ENCODE results near the gene RGS6. TPM values are rescaled to one million over a fixed set of nuclear protein-coding genes. Genes with fewer than 3 reads are reported as not detected.

Gene RGS6
- polyA plus RNA-seq, 3 donors: not detected

GRCh38 chr14:72057701-72058285 is 125.6 kb downstream of the RGS6 start:
- no peak overlapping the region for H2AFZ ChIP-seq (ENCODE audit: insufficient read depth, low read depth, low read length, poor library complexity, severe bottlenecking)

GRCh38 chr14:72060460-72060859 is 128.2 kb downstream of the RGS6 start:
- TF ChIP-seq CTCF (IDR thresholded peaks at IDR 0.05): no peak

More at GRCh38 chr14:72057701-72058285, 125.6 kb downstream of the RGS6 start:
- Mint-ChIP-seq H3K27ac (no peak overlapping the region), H3K36me3 (no peaks in the 10 kb centered on the region), H3K27me3 (ENCODE audit: low read depth in 3 of 3) (peaks cover 1 to 5% (median 4%) of the 10 kb centered on the region in 3 donors), H3K4me3 (no peak overlapping the region), H3K4me1 (no peaks in the 10 kb centered on the region), H3K9me3 (peaks cover 0 to 4% (median 0%) of the 10 kb centered on the region in 7 donors)
- Histone ChIP-seq H3K4me2 (replicated peaks; ENCODE audit: extremely low read depth, low read length, poor library complexity, severe bottlenecking) (no peak overlapping the region), H3K79me2 (ENCODE audit: insufficient read depth, low read length) (no peaks in the 10 kb centered on the region), H4K20me1 (ENCODE audit: insufficient read depth, low read length) (no peaks in the 10 kb centered on the region), H3K27ac (ENCODE audit: low read depth in 1 of 2, low read length in 2 of 2) (no peak overlapping the region), H3K9me3 (replicated peaks in 1 of 2; ENCODE audit: control insufficient read depth in 1 of 2, insufficient read depth in 1 of 2, low read length in 2 of 2) (no peaks in the 10 kb centered on the region), H3K4me1 (ENCODE audit: control insufficient read depth in 1 of 2, insufficient read depth in 2 of 2, low read length in 2 of 2) (no peaks in the 10 kb centered on the region), H3K4me3 (replicated peaks in 1 of 3; ENCODE audit: low read depth in 2 of 3, low read length in 3 of 3) (no peak overlapping the region), H3K36me3 (replicated peaks in 1 of 2; ENCODE audit: control insufficient read depth in 1 of 2, insufficient read depth in 2 of 2, low read length in 2 of 2) (no peaks in the 10 kb centered on the region), H3K27me3 (ENCODE audit: control insufficient read depth in 2 of 2, insufficient read depth in 2 of 2, low read length in 2 of 2) (no peaks in the 10 kb centered on the region), H3K9ac (ENCODE audit: insufficient read depth, low read length, poor library complexity, severe bottlenecking) (no peak overlapping the region)
- no peak for DNase-seq
- 100% methylated on average over 3 of the region's 4 CpGs for WGBS (ENCODE audit: insufficient coverage)
- TF ChIP-seq CTCF (IDR thresholded peaks at IDR 0.05): no peak
- intact Hi-C loops (cut with micrococcal nuclease): no loop called here

More at GRCh38 chr14:72060460-72060859, 128.2 kb downstream of the RGS6 start:
- no peak for DNase-seq
- Mint-ChIP-seq H3K9me3 (peaks cover 0 to 6% (median 0%) of the 10 kb centered on the region in 7 donors), H3K4me3 (no peak overlapping the region), H3K4me1 (no peaks in the 10 kb centered on the region), H3K36me3 (no peaks in the 10 kb centered on the region), H3K27me3 (ENCODE audit: low read depth in 3 of 3) (peaks cover 2 to 7% (median 3%) of the 10 kb centered on the region in 3 donors), H3K27ac (no peak overlapping the region)
- no peak overlapping the region for H3K9ac ChIP-seq (ENCODE audit: insufficient read depth, low read length, poor library complexity, severe bottlenecking)
- WGBS (ENCODE audit: insufficient coverage): no CpG with 5 or more reads among the region's 3 CpGs
- no peaks in the 10 kb centered on the region for H3K27me3 ChIP-seq (ENCODE audit: control insufficient read depth in 2 of 2, insufficient read depth in 2 of 2, low read length in 2 of 2)
- H3K9me3 ChIP-seq (replicated peaks in 1 of 2; ENCODE audit: control insufficient read depth in 1 of 2, insufficient read depth in 1 of 2, low read length in 2 of 2): no peaks in the 10 kb centered on the region
- H3K4me3 ChIP-seq (replicated peaks in 1 of 3; ENCODE audit: low read depth in 2 of 3, low read length in 3 of 3): no peak overlapping the region
- intact Hi-C loops (cut with micrococcal nuclease): no loop called here
- H3K4me2 ChIP-seq (replicated peaks; ENCODE audit: extremely low read depth, low read length, poor library complexity, severe bottlenecking): no peak overlapping the region
- no peaks in the 10 kb centered on the region for H4K20me1 ChIP-seq (ENCODE audit: insufficient read depth, low read length)
- no peaks in the 10 kb centered on the region for H3K79me2 ChIP-seq (ENCODE audit: insufficient read depth, low read length)
- no peak overlapping the region for H2AFZ ChIP-seq (ENCODE audit: insufficient read depth, low read depth, low read length, poor library complexity, severe bottlenecking)
- H3K36me3 ChIP-seq (replicated peaks in 1 of 2; ENCODE audit: control insufficient read depth in 1 of 2, insufficient read depth in 2 of 2, low read length in 2 of 2): no peaks in the 10 kb centered on the region
- no peak overlapping the region for H3K27ac ChIP-seq (ENCODE audit: low read depth in 1 of 2, low read length in 2 of 2)
- H3K4me1 ChIP-seq (ENCODE audit: control insufficient read depth in 1 of 2, insufficient read depth in 2 of 2, low read length in 2 of 2): no peaks in the 10 kb centered on the region
